ENCODE measurements around the gene VEPH1.

Gene VEPH1

DNA sequence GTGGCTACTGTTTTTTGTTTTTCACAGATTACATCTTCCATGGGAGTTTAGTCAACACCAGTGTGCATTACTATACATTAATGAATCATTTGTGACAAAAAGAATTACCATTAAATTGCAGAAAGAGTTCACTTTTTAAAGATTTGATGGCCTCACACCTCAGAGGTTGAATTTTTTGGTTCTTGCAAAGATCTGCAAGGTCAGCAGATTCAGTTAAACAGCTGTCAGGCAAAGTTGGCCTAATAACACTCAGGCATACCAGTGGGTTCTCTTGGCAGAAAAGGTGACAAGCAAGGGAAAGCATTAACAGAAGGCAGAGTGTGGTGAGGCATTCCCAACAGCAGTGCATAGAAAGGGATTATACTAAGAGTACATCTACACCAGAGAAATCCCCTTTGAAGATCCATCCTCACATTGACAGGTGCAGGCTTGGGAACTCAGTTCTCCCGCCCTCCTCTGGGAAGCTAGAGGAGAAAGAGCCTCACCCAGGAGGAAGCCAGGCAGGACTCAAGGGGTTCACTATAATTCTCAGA, 90.8 kb downstream of the VEPH1 start:
- no peak for DNase-seq (ENCODE audit: low read depth)
- no peak overlapping the region for H3K4me3 ChIP-seq (ENCODE audit: low read depth, low read length)
- TF ChIP-seq CTCF (IDR thresholded peaks at IDR 0.05; ENCODE audit: control insufficient read depth, extremely low read depth, insufficient read depth) = no peak

- H3K4me3 ChIP-seq (ENCODE audit: low read depth, low read length) = no peak overlapping the region
- TF ChIP-seq CTCF (IDR thresholded peaks at IDR 0.05; ENCODE audit: control insufficient read depth, extremely low read depth, insufficient read depth) = no peak
- no peak for DNase-seq (ENCODE audit: low read depth)
Observed at GRCh38 chr3:157410945-157411344, 92.3 kb downstream of the VEPH1 start.

DNA sequence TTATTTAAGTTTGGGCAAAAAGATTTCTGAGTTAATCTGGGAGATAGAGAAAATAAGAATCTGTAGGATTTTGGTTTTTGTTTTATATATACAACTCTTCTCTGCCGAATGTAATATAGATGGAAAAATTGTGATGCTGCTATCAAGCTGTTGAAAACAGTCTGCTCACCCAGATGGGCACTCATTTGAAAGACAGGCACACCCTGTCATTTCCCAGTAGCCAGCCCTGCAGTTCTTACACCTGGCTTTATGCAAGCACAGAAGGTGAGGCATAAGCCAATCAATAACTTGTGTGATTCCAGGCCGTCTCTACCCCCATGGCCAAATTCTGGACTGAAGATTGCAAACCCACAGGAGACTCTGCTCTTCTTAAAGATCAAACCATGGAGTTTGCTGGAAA, 93.7 kb downstream of the VEPH1 start:
- DNase-seq (ENCODE audit: low read depth) = no peak
- TF ChIP-seq CTCF (IDR thresholded peaks at IDR 0.05; ENCODE audit: control insufficient read depth, extremely low read depth, insufficient read depth) = no peak
- H3K4me3 ChIP-seq (ENCODE audit: low read depth, low read length) = no peak overlapping the region

- H3K4me3 ChIP-seq (ENCODE audit: low read depth, low read length) = no peak overlapping the region
- DNase-seq (ENCODE audit: low read depth) = no peak
- no peak for TF ChIP-seq CTCF (IDR thresholded peaks at IDR 0.05; ENCODE audit: control insufficient read depth, extremely low read depth, insufficient read depth)
Observed at GRCh38 chr3:157408499-157409149, 94.6 kb downstream of the VEPH1 start.

DNA sequence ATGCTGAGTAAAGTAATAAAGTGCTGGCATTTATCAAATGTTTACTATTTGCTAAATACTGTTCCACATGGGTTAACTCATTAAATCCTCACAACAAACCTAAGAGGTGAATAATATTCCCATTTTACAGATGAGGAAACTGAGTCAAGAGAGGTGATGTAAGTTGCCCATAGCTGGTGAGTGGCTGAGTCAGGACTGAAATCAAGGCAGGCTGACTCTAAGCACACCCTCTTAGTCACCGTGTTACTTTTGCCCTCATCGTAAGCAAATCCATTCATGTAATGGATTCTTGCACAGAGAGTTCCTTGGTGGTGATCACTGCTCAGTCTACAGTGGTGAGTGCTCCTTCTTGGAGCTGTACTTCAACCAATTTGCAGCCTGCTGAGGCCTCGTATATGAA, 95.4 kb downstream of the VEPH1 start:
- TF ChIP-seq CTCF (IDR thresholded peaks at IDR 0.05; ENCODE audit: control insufficient read depth, extremely low read depth, insufficient read depth) = no peak
- no peak for DNase-seq (ENCODE audit: low read depth)
- H3K4me3 ChIP-seq (ENCODE audit: low read depth, low read length) = no peak overlapping the region

GRCh38 chr3:157406394-157406793, 96.8 kb downstream of the VEPH1 start:
- no peak overlapping the region for H3K4me3 ChIP-seq (ENCODE audit: low read depth, low read length)
- no peak for DNase-seq (ENCODE audit: low read depth)
- no peak for TF ChIP-seq CTCF (IDR thresholded peaks at IDR 0.05; ENCODE audit: control insufficient read depth, extremely low read depth, insufficient read depth)

GRCh38 chr3:157405457-157405856, 97.8 kb downstream of the VEPH1 start:
- no peak for DNase-seq (ENCODE audit: low read depth)
- no peak for TF ChIP-seq CTCF (IDR thresholded peaks at IDR 0.05; ENCODE audit: control insufficient read depth, extremely low read depth, insufficient read depth)
- H3K4me3 ChIP-seq (ENCODE audit: low read depth, low read length) = no peak overlapping the region
